Raji (cell line): ENCODE data around the gene RESP18.

ENCODE experiments used
- POLR2A ChIP-seq: IDR thresholded peaks from 2 replicates; pipeline ENCODE4 v1.6.1; 2011; ENCODE audit warnings: low read depth, low read length, control low read depth; ENCODE audit not compliant: insufficient read depth

RESP18 gene

GRCh38 chr2:219332542-219332941 lies at the start of gene RESP18:
RESP18 (minus strand) TSS chr2:219332744.
- no peak for TF ChIP-seq POLR2A

GRCh38 chr2:219381448-219381847 lies 48.9 kb upstream of the RESP18 start:
- no peak for TF ChIP-seq POLR2A

GRCh38 chr2:219380926-219381325 lies 48.4 kb upstream of the RESP18 start:
- TF ChIP-seq POLR2A = no peak

- TF ChIP-seq POLR2A = no peak
Observed at GRCh38 chr2:219378163-219378851, 45.8 kb upstream of the RESP18 start.

GRCh38 chr2:219369447-219369861 lies 36.9 kb upstream of the RESP18 start:
- no peak for TF ChIP-seq POLR2A

GRCh38 chr2:219368690-219369191 lies 36.2 kb upstream of the RESP18 start:
- TF ChIP-seq POLR2A = no peak

- no peak for TF ChIP-seq POLR2A
Observed at GRCh38 chr2:219362524-219363164, 30.1 kb upstream of the RESP18 start.

- TF ChIP-seq POLR2A = no peak
Observed at GRCh38 chr2:219362072-219362471, 29.5 kb upstream of the RESP18 start.

- TF ChIP-seq POLR2A = no peak
Observed at GRCh38 chr2:219358170-219359075, 25.9 kb upstream of the RESP18 start.

- TF ChIP-seq POLR2A = no peak
Observed at GRCh38 chr2:219356834-219357233, 24.3 kb upstream of the RESP18 start.

GRCh38 chr2:219354582-219354981 lies 22.0 kb upstream of the RESP18 start:
- TF ChIP-seq POLR2A = no peak

- TF ChIP-seq POLR2A = no peak
Observed at GRCh38 chr2:219353129-219353528, 20.6 kb upstream of the RESP18 start.

- TF ChIP-seq POLR2A = no peak
Observed at GRCh38 chr2:219352448-219353023, 20.0 kb upstream of the RESP18 start.

GRCh38 chr2:219350710-219351221 lies 18.2 kb upstream of the RESP18 start:
- no peak for TF ChIP-seq POLR2A

GRCh38 chr2:219350215-219350614 lies 17.7 kb upstream of the RESP18 start:
- no peak for TF ChIP-seq POLR2A
